GM18517 (cell line): ENCODE measurements around the gene TNFSF4.
"Not testable (repeated sequence)": the region's sequence is repeated elsewhere in the genome, so short reads cannot be mapped to it uniquely, and the experiment has no call there.

Experiments
- ATAC-seq: cut with Tn5 transposase; IDR thresholded peaks from one replicate; pipeline ENCODE4 v1.9.1; 2021; ENCODE audit warnings: mild to moderate bottlenecking, moderate library complexity; ENCODE audit not compliant: unreplicated experiment

TNFSF4 gene

DNA sequence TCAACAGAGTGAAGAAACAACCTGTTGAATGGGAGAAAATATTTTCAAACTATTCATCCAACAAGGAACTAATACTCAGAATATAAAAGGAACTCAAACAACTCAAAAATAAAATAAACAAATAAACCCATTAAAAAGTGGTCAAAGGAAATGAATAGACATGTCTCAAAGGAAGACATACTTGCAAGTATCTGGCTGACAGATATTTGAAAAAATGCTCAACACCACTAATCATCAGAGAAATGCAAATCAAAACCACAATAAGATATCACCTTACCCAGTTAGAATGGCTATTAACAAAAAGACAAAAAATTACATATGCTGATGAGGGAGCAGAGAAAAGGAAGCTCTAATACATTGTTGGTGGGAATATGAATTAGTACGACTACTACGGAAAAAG is 38.2 kb downstream of the TNFSF4 start:
- ATAC-seq = no peak

DNA sequence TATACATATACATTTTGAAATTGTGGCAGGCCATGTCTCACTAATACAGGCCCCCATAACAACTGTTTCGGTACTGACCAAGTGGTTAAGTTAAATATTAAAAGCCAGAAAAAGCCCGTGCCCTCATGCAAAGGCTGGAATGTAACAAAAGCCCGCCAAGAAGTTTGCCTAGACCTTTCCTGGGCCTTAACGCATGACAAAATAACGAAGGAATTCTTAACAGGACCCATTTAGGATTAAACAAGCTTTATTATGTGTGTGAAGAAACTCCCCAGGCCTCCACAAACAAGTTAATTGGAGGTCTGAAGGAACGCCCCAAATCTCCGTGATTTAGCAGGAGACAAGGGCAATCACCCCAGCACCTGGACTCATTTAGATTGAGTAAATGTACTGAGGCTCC is 42.4 kb downstream of the TNFSF4 start:
- no peak for ATAC-seq

DNA sequence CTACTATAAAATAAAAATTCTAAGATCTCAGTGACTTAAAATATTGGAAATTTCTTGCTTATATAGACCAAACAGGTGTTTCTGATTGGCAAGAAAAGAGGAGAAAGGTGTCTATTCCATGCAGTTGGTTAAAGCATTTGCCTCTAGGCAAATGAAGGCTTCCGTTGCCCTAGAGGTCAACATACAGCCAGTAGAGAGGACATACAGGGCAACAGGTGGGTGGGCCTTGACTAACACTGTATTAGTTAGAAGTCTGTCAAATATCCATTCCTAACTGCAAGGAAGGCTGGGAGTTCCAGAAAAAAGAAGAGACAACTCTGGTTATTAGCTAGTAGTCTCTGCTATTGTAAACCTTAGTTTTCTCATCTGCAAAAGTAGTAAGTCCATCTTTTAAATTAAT is 43.0 kb downstream of the TNFSF4 start:
- ATAC-seq = no peak

DNA sequence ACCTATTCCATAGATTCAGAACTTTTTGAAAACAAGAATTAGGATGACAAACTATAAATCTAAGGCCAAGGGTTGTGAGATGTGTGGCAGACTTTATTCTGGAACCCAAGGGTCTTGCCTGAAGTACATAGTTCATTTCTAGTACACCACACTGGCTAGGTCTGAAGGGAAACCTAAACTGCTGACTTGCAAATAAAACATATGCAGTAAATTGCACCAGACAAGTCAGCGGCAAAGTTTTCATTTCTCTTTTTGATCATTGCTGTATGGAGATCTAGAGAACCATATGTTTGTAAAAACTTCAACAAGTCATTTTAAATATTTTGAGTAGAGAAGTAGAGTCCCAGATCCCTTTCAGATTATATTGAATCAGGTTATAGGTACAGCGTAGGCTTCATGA is 43.9 kb downstream of the TNFSF4 start:
- no peak for ATAC-seq

DNA sequence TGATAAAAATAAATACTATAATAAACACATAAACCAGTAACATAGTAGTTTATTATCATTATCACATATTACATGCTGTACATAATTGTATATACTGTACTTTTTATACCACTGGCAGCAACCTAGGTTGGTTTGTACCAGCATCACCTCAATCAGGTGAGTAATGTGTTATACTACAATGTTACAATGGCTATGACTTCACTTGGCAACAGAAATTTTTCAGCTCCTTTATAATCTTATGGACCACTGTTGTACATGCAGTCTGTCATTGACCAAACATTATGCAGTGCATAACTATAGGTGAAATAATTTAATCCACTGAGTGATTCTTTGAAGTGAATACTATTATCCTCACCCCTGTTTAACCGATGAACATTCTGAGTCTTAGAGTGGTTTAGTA is 44.5 kb downstream of the TNFSF4 start:
- no peak for ATAC-seq

DNA sequence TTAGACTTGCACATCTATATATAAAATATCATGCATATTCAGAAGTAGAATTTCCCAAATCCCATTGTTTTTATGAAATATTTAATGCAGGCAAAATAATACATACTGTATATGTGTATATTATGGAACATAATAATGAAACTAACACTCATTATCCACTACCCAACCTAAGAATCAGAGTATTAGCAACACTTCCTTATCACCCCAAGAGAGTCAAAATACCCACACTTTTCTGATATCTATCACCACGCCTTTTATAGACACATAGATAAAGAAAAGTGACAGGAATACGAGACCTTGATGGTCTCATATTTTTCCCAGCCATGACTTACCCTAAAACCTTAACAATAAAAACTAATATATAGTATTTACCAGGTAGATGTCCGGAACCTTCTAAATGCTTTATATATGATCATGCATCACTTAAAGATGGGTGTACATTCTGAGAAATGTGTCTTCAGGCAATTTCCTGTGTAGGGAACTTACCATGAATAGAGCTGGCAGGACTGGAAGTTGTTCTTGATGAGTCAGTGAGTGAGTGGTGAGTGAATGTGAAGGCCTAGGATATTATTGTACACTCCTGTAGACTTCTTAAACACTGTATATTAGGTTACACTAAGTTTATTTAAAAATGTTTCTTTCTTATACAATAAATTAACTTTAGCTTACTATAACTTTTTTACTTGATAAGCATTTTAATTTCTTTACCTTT is 45.5 kb downstream of the TNFSF4 start:
- no peak for ATAC-seq

DNA sequence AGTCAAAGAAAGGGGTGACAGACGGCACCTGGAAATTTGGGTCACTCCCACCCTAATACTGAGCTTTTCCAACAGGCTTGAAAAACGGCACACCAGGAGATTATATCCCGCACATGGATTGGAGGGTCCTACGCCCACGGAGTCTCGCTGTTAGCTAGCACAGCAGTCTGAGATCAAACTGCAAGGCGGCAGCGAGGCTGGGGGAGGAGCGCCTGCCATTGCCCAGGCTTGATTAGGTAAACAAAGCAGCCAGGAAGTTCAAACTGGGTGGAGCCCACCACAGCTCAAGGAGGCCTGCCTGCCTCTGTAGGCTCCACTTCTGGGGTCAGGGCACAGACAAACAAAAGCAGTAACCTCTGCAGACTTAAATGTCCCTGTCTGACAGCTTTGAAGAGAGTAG is 53.2 kb downstream of the TNFSF4 start:
- ATAC-seq = not testable (repeated sequence)

DNA sequence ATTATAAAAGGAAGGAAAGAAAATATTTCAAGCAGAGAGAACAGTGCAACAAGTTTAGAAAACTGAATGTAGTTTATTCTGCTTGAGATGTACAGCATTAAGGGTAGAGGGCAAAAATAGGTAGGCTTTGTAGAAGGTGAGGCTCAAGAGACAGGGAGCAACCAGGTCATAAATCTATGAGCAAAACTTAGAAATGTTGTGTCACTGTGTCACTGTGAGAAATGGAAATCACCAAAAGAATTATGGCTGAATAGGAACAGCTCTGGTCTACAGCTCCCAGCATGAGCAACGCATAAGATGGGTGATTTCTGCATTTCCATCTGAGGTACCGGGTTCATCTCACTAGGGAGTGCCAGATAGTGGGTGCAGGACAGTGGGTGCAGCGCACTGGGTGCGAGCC is 53.6 kb downstream of the TNFSF4 start:
- ATAC-seq = no peak

DNA sequence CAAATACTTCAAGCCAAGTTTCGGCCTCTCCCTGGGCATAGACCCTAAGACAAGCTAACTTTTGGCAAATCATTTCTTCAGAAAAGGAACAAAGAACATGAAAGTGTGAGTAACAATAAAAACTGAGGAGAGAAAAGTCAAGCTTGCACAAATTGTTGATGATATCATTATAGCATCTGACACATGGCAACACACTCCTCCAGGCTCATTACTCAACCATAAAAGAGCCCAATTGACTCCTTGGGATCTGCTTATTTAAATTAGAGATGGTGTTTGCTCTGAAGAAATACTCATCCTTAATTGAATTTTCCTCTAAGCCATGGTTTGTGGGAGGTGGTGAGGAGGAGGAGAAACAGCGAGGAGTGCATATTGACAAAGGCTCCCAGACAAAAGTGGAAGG is 54.5 kb downstream of the TNFSF4 start:
- no peak for ATAC-seq

DNA sequence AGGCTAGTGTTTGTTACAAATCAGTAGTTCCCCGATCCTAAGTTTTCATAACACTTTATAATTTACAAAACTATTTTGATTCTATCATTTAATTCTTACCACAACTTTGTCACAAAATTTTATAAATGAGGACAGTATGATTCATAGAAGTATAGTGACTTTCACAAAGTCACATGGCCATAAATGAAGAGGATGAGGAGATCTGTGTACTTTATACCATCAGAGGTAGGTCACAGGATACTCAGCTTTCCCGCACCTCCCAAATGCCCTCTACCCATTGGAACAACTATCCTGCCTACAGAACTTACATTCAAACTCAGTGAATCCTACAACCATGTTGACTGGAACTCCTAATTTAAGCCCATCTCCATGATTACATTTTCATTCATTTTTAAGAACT is 56.3 kb downstream of the TNFSF4 start:
- ATAC-seq = no peak

DNA sequence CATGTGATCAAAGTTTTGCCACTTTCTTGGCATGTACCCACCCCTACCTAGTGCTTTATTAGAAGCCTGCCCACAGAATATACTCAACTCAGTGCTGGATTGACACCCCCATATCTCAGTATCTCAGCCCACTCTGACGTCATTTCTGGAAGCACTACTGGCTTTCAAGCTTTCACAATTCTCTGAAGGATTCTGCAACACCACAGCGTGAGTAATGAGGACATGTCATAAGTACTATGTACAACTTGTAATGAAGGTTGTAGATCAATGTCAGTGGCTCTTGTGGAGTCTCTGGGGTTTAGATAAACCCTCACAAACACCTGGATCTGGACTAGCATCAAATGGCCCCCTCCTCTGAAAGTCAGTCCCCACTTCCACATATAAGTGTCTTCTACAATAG is 57.2 kb downstream of the TNFSF4 start:
- no peak for ATAC-seq

DNA sequence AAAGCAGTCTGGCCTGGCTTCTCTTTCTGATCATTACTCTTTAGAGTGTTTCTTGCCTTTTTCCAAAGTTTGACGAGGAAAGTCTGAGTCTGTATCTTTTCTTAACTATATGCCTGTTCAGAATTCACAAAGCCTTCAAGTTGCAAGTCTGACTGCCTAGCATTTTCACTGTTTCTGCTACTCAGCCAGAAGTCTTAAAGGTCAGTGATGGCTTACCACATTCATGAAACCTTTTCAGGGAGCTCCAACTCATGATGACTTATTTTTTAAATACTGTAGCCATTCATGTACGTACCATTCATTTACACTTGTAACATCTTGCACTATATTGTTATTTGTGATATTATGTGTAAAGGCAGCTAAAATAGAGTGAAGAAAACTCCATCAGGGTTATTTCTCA is 58.2 kb downstream of the TNFSF4 start:
- no peak for ATAC-seq

DNA sequence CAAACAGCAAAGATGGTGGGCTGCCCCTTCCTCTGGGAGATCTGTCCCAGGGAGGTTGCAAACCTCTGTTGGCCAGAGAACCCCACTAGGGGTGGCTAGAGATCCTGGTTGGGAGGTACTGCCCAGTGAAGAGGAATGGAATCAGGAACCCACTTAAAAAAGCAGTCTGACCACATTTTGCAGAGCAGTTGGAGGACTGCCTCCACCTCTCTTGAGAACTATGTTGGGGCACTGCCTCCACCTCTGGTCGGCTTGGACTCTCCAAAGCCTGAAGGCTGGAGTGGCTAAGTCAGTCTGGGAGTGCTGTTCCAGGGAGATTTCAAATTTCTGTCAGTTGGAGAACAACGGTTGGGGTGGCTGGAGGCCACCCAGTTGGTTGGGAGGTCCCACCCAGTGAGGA is 58.6 kb downstream of the TNFSF4 start:
- no peak for ATAC-seq

DNA sequence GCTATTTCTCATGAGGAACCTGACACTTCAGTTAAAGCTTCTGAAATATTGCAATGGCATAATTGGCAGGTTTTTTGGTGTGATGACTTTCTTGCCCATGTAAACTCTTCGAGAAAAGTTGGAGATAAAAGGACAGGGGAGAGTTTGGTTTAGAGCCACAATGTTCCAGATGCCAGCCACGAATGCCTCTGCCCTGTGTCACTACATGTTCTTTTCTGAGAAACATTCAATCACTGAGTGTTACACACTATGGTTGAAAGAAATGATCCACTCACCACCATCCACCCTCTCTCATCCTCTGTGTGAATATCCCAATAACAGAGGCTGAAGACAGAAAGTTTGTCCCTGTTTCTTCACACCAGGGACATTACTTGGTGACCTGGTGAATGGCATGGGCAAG is 66.4 kb downstream of the TNFSF4 start:
- ATAC-seq = no peak

DNA sequence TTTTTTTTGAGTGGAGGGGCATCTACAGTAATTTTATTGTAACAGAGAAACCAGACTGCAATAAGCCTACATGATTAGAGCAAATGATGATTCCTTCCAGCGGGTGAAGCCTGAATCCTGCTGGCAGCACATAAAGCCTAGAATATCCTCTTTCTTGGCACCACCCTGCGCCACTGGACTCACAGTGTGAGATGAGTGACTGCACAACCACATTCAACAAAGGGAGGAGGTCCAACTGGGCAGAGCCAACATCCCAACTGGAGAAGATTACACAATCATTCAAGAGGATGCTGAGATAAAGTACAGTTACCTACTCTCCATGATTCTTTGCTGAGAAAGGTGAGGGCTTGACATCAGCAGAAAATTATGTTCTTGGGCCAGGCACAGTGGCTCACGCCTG is 67.4 kb downstream of the TNFSF4 start:
- ATAC-seq = no peak

DNA sequence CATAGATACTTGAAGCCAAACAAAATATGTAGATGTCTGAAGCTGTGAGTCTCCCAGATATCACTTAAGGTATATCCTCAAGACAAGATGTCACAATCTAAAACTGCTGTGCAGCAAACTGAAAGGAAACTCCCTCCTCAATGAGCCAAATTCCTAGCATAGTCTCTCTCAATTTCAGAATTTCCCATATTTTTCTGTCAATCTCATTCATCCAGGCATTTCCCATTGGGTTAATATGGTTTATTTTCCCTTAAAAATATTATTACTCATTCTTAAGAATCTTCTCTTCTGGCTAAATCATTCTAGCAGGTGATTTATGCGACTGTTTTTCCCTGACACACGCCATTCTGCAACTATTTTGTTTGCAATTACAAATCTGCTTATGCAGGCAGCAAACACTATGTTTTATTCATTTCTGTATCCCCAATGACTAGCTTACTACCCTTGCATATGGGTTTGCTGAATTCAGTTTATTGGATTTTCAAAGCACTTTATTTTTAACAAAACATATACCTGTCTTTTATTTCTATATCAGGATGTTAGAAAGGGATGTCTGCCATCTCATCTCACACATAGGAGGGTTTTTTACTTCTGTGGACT is 69.9 kb downstream of the TNFSF4 start:
- ATAC-seq = no peak

DNA sequence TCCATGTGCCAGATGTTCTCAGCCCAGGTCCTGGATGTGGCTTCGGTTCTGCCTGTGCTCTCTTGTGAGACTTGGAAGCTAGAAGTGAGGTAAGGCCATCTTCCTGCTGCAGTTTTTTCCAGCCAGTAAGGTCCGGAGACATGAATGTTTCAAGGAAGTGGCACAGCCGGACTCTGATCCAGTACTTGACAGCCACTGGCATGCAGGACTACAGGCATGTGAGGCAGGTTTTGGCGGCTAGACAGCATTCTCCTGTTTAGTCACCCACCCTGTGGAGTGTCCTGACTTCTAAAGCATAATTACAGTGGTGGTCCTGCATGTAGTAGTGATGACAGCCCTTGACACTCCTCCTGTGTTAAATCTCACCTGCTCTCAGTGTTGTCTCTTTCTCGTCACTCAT is 72.3 kb downstream of the TNFSF4 start:
- ATAC-seq = no peak

DNA sequence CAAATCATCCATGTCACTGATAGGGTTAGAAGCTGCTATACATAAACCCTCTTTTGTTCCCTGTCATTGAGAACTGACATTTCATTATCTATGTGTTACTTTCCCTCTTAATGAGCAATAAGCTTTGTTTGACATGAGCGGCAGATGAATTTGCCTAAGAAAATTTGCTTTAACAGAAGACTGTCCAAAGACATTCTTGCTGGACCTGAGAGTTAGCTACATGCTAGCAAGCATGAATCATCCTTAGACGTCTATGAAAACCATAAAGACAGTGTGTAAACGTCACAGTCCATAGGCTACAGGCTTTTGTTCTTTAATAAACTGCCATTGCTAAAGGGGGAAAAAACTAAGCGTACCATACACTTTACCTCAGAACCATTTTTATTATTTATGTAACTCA is 73.1 kb downstream of the TNFSF4 start:
- ATAC-seq = no peak
